H1 (cell line): ENCODE data around the gene NT5C3B. TPM values are rescaled to one million over a fixed set of nuclear protein-coding genes. Genes with fewer than 3 reads are reported as not detected.

Experiments
- CTCF ChIA-PET: fragments of 300-600 bp; sonication (Branson Sonifier 250); formaldehyde crosslinking; loops from one replicate; lab custom pipeline; 2021; ENCODE audit not compliant: partially characterized antibody; lab: Charles Lee
- POLR2A ChIA-PET: fragments of 300-600 bp; sonication (Branson Sonifier 250); formaldehyde crosslinking; loops from one replicate; lab custom pipeline; 2021; ENCODE audit warnings: inconsistent platforms; ENCODE audit not compliant: partially characterized antibody; lab: Charles Lee
- DNase-seq, 2 experiments: peaks; one replicate each; pipeline versions ENCODE4 v3.0.0 to v3.0.0-alpha.2; 2010 to 2022; ENCODE audit warnings: low spot score in 2 of 2, low read depth in 1 of 2, mixed read lengths in 1 of 2
- FAIRE-seq: peaks from 2 replicates; lab custom pipeline; 2011; peaks lifted over from hg19 to GRCh38; lab: Jason Lieb, UNC
- H2AFZ ChIP-seq: 2 replicates; pipeline ENCODE4 v1.8.1; 2012; ENCODE audit warnings: low read length, inconsistent platforms
- H2AK5ac ChIP-seq: 2 replicates; pipeline ENCODE4 v1.6.1; 2013; ENCODE audit warnings: low read depth, low read length
- H2BK120ac ChIP-seq: replicated peaks from 2 replicates; pipeline ENCODE3; 2013; ENCODE audit warnings: low read depth, low read length, inconsistent platforms
- H2BK12ac ChIP-seq: 2 replicates; pipeline ENCODE4 v1.6.1; 2013; ENCODE audit warnings: low read depth, low read length
- H2BK15ac ChIP-seq: 2 replicates; pipeline ENCODE4 v1.6.1; 2013; ENCODE audit warnings: low read length
- H2BK20ac ChIP-seq: 2 replicates; pipeline ENCODE4 v1.6.1; 2013; ENCODE audit warnings: low read length
- H2BK5ac ChIP-seq: 2 replicates; pipeline ENCODE4 v1.6.1; 2013; ENCODE audit warnings: low read depth, low read length
- H3K14ac ChIP-seq: 2 replicates; pipeline ENCODE4 v1.6.1; 2013; ENCODE audit warnings: inconsistent platforms; ENCODE audit not compliant: insufficient read length
- H3K18ac ChIP-seq: 2 replicates; pipeline ENCODE4 v1.6.1; 2013; ENCODE audit warnings: low read length; ENCODE audit errors: extremely low read depth
- H3K23ac ChIP-seq: 2 replicates; pipeline ENCODE4 v1.6.1; 2013; ENCODE audit warnings: inconsistent platforms; ENCODE audit not compliant: insufficient read length
- H3K23me2 ChIP-seq: 2 replicates; pipeline ENCODE4 v1.6.1; 2013; ENCODE audit warnings: low read depth, low read length
- H3K27ac ChIP-seq: 2 replicates; pipeline ENCODE4 v1.6.1; 2011; ENCODE audit warnings: low read depth, low read length, inconsistent platforms
- H3K27me3 ChIP-seq, 4 experiments: replicated peaks in 1 of 4; 1 replicate in 1 of 4; 2 replicates in 3 of 4; pipeline versions ENCODE4 v1.6.1 to v1.8.1; 2011 to 2013; ENCODE audit warnings: low read length in 3 of 4, mild to moderate bottlenecking in 3 of 4, inconsistent platforms in 2 of 4, mixed read lengths in 2 of 4, moderate library complexity in 1 of 4; ENCODE audit not compliant: control insufficient read depth in 3 of 4, insufficient read depth in 3 of 4; ENCODE audit errors: extremely low read depth in 1 of 4
- H3K36me3 ChIP-seq, 4 experiments: 2 replicates each; pipeline versions ENCODE4 v1.6.1 to v1.8.1; 2011 to 2013; ENCODE audit warnings: mild to moderate bottlenecking in 4 of 4, low read length in 3 of 4, moderate library complexity in 2 of 4, control low read depth in 1 of 4, inconsistent platforms in 1 of 4; ENCODE audit not compliant: insufficient read depth in 4 of 4, control insufficient read depth in 2 of 4
- H3K4ac ChIP-seq: replicated peaks from 2 replicates; pipeline ENCODE3; 2013; ENCODE audit warnings: low read length, low read depth, mixed read lengths, inconsistent platforms; ENCODE audit not compliant: insufficient read length
- H3K4me1 ChIP-seq, 4 experiments: replicated peaks in 1 of 4; 1 replicate in 1 of 4; 2 replicates in 3 of 4; pipeline versions ENCODE4 v1.6.1 to v1.8.1; 2011 to 2013; ENCODE audit warnings: low read length in 3 of 4, inconsistent platforms in 2 of 4, mixed read lengths in 1 of 4; ENCODE audit not compliant: insufficient read depth in 4 of 4, control insufficient read depth in 3 of 4
- H3K4me2 ChIP-seq, 2 experiments: 2 replicates each; pipeline versions ENCODE4 v1.6.1 to v1.8.1; 2011 to 2013; ENCODE audit warnings: low read depth in 2 of 2, low read length in 2 of 2, control low read depth in 1 of 2, inconsistent platforms in 1 of 2, mild to moderate bottlenecking in 1 of 2; ENCODE audit not compliant: insufficient read depth in 1 of 2
- H3K4me3 ChIP-seq, 4 experiments: fragments of 200-600, 300-600 bp in 1 of 4; sonication (generic), shearing (Covaris generic), sonication (Bioruptor Twin) in 1 of 4; 2 replicates each; pipeline versions ENCODE4 v1.5.1 to v1.8.1; 2011 to 2016; ENCODE audit warnings: low read length in 4 of 4, low read depth in 3 of 4, control low read depth in 2 of 4, inconsistent platforms in 2 of 4, mild to moderate bottlenecking in 2 of 4, mixed read lengths in 1 of 4, moderate library complexity in 1 of 4; ENCODE audit not compliant: insufficient read depth in 2 of 4; ENCODE audit errors: extremely low read depth in 1 of 4
- H3K56ac ChIP-seq: replicated peaks from 2 replicates; pipeline ENCODE3; 2013; ENCODE audit warnings: low read depth, mild to moderate bottlenecking, mixed read lengths, low read length, inconsistent platforms; ENCODE audit not compliant: insufficient read length
- H3K79me1 ChIP-seq: 2 replicates; pipeline ENCODE4 v1.6.1; 2013; ENCODE audit warnings: low read depth, low read length, control low read depth
- H3K79me2 ChIP-seq, 2 experiments: 2 replicates each; pipeline versions ENCODE4 v1.6.1 to v1.8.1; 2012 to 2013; ENCODE audit warnings: low read length in 2 of 2, mild to moderate bottlenecking in 2 of 2, inconsistent platforms in 1 of 2; ENCODE audit not compliant: insufficient read depth in 2 of 2, control insufficient read depth in 1 of 2
- H3K9ac ChIP-seq, 4 experiments: replicated peaks in 1 of 4; 1 replicate in 1 of 4; 2 replicates in 3 of 4; pipeline versions ENCODE4 v1.6.1 to v1.8.1; 2011 to 2013; ENCODE audit warnings: low read depth in 3 of 4, low read length in 3 of 4, control low read depth in 2 of 4, mild to moderate bottlenecking in 2 of 4, moderate library complexity in 2 of 4, inconsistent platforms in 1 of 4; ENCODE audit errors: extremely low read depth in 1 of 4
- H3K9me3 ChIP-seq, 2 experiments: 2 replicates each; pipeline versions ENCODE4 v1.6.1 to v1.8.1; 2012 to 2013; ENCODE audit warnings: mild to moderate bottlenecking in 2 of 2, moderate library complexity in 2 of 2, control low read depth in 1 of 2, inconsistent platforms in 1 of 2, low read depth in 1 of 2, low read length in 1 of 2, mixed read lengths in 1 of 2; ENCODE audit not compliant: insufficient read depth in 2 of 2
- H4K20me1 ChIP-seq, 2 experiments: replicated peaks in 1 of 2; 2 replicates each; pipeline versions ENCODE3 to v1.8.1; 2011 to 2013; ENCODE audit warnings: inconsistent platforms in 2 of 2, low read length in 2 of 2, mild to moderate bottlenecking in 1 of 2; ENCODE audit not compliant: insufficient read depth in 2 of 2, control insufficient read depth in 1 of 2
- H4K5ac ChIP-seq: 2 replicates; pipeline ENCODE4 v1.6.1; 2013; ENCODE audit warnings: low read length, low read depth, mixed read lengths, inconsistent platforms; ENCODE audit not compliant: insufficient read length
- H4K8ac ChIP-seq: 2 replicates; pipeline ENCODE4 v1.8.0; 2013; ENCODE audit warnings: mild to moderate bottlenecking, moderate library complexity, low read length, inconsistent platforms; ENCODE audit not compliant: insufficient read depth; ENCODE audit errors: extremely low read depth
- H4K91ac ChIP-seq: replicated peaks from 2 replicates; pipeline ENCODE3; 2013; ENCODE audit warnings: low read length, mixed read lengths, inconsistent platforms; ENCODE audit not compliant: insufficient read length
- BACH1 ChIP-seq: IDR thresholded peaks from 2 replicates; pipeline ENCODE4 v1.6.1; 2012; ENCODE audit warnings: low read length, improper control_type of control experiment
- CTCF ChIP-seq, 3 experiments: IDR thresholded peaks; 1 replicate in 2 of 3; 2 replicates in 1 of 3; pipeline versions ENCODE4 v1.5.1 to v1.6.1; 2011; ENCODE audit warnings: low read length in 3 of 3, mild to moderate bottlenecking in 3 of 3, inconsistent platforms in 2 of 3, low read depth in 1 of 3, moderate library complexity in 1 of 3; ENCODE audit not compliant: insufficient read depth in 1 of 3; ENCODE audit errors: control extremely low read depth in 1 of 3
- GTF2F1 ChIP-seq: IDR thresholded peaks from 2 replicates; pipeline ENCODE4 v1.6.1; 2012; ENCODE audit warnings: low read depth, low read length, improper control_type of control experiment, borderline replicate concordance
- MAFK ChIP-seq: IDR thresholded peaks from 2 replicates; pipeline ENCODE4 v1.6.1; 2012; ENCODE audit warnings: low read depth, mild to moderate bottlenecking, improper control_type of control experiment, low read length
- RNF2 ChIP-seq: fragments of 200-900, 300-1000 bp; sonication (generic); IDR thresholded peaks from 2 replicates; pipeline ENCODE4 v1.7.1; 2016; ENCODE audit warnings: borderline replicate concordance, low read depth, mild to moderate bottlenecking, antibody characterized with exemption, low read length; ENCODE audit not compliant: poor library complexity, severe bottlenecking; ENCODE audit errors: missing control alignments
- WGBS, 2 experiments: shearing (Covaris generic) in 1 of 2; methylation state at CpG; one replicate each; pipeline versions ENCODE4 v1.1.6 to v1.1.7; 2013 to 2015; ENCODE audit warnings: low lambda C conversion rate in 2 of 2, mixed read lengths in 2 of 2, inconsistent platforms in 1 of 2, low coverage in 1 of 2, missing lambda C conversion rate in 1 of 2; ENCODE audit not compliant: insufficient replicate concordance in 2 of 2, insufficient coverage in 1 of 2, insufficient read length in 1 of 2; ENCODE audit errors: extremely low coverage in 1 of 2, missing lambda C conversion rate in 1 of 2; 5-methylcytosine and 5-hydroxymethylcytosine counted together
- polyA plus RNA-seq, 7 experiments: library from polyadenylated mRNA; depleted of rRNA in 3 of 7; stranded (reverse) in 5 of 7; unstranded in 2 of 7; fragments of >200 nt in 5 of 7; fragments of 200-250 nt in 2 of 7; gene quantifications; 1 replicate in 5 of 7; 2 replicates in 1 of 7; 4 replicates in 1 of 7; pipeline versions ENCODE4 v1.2.1 to v1.2.3, GENCODE V29; 2011 to 2013; ENCODE audit warnings: missing spikeins in 2 of 7, mixed read lengths in 2 of 7
- total RNA-seq: library from RNA; stranded (reverse); fragmentation: NEBNext Ultra II Directional; extraction: Animal tissue kit (Norgen Biotek cat#: 25700); gene quantifications from 2 replicates; pipeline ENCODE4 v1.2.1, GENCODE V29; 2021

NT5C3B gene
- total and polyA plus RNA-seq, 2 of the 8 experiments (the other 6 are each of a cell fraction or from before 2014, with no cell fraction given) = 68.7 to 94.5 TPM

- Histone ChIP-seq H2AFZ (no peak overlapping the region), H3K23me2 (no peaks in the 10 kb centered on the region), H3K79me1 (no peaks in the 10 kb centered on the region; the same call in 1 of the 2 replicates), H3K4me1 (no peaks in the 10 kb centered on the region), H3K9me3 (no peaks in the 10 kb centered on the region), H3K14ac (no peak overlapping the region), H4K8ac (no peak overlapping the region), H2BK12ac (no peak overlapping the region), H3K4ac (no peak overlapping the region), H3K23ac (no peak overlapping the region), H4K91ac (no peak overlapping the region), H3K27me3 (no peaks in the 10 kb centered on the region), H3K9ac (no peak overlapping the region), H3K18ac (no peak overlapping the region), H3K27ac (no peak overlapping the region), H3K36me3 (peaks cover 34 to 75% (median 70%) of the 10 kb centered on the region in 4 experiments), H2AK5ac (no peak overlapping the region), H3K4me3 (no peak overlapping the region), H2BK20ac (no peak overlapping the region), H2BK5ac (no peak overlapping the region), H3K56ac (no peak overlapping the region), H2BK15ac (no peak overlapping the region), H4K5ac (no peak overlapping the region), H4K20me1 (peaks cover 0 to 11% of the 10 kb centered on the region in 2 experiments), H3K79me2 (no peaks in the 10 kb centered on the region), H3K4me2 (no peak overlapping the region), H2BK120ac (no peak overlapping the region)
- no peak for TF ChIP-seq MAFK
- TF ChIP-seq RNF2 = no peak
- TF ChIP-seq BACH1 = no peak
- no peak for TF ChIP-seq CTCF (IDR thresholded peaks at IDR 0.05; ENCODE audit: control extremely low read depth in 1 of 3, insufficient read depth in 1 of 3, low read depth in 1 of 3, low read length in 3 of 3)
- TF ChIP-seq GTF2F1 = no peak
- ChIA-PET POLR2A (interaction anchor here (2.1 kb wide), 1 partner anchor 50 kb away, joined by 5 read pairs; no protein-coding TSS in a partner anchor), CTCF (interaction anchor here (0.6 to 1.2 kb wide), 2 partner anchors 17 to 45 kb away, joined by 3 read pairs; no protein-coding TSS in a partner anchor)
- FAIRE-seq = no peak
- no peak for DNase-seq
- 93% methylated on average over 2 of the region's 2 CpGs; no CpG with 5 or more reads in 1 of the 2 experiments for WGBS, 2 experiments
Measured at GRCh38 chr17:41870097-41870496, 34.1 kb upstream of the NT5C3B start.
